ENCODE data around the gene ACSL4. TPM values are rescaled to one million over a fixed set of nuclear protein-coding genes. Genes with fewer than 3 reads are reported as not detected.

Gene ACSL4
- polyA plus RNA-seq, 1 of the 3 experiments (the other 2 are of a cell fraction): 18.1 TPM

DNA sequence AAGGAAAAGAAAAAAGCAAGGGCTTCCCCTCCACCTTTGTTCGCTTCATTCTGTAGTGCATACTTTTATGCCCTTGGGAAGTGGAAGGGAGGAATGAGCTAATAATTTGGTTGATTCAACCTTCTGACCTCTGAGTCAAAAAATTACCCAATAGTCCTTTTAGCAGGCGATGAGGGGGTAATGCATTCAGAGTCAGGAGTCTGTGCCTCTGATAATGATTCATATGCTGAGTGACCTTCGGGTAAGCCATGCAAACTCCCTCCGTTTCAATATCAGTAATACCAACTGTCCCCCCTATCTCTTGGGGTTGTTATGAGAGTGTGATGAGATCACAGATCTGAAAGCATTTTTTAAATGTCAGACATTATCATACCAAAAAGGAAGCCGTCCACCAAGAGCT, 41.6 kb upstream of the ACSL4 start:
- no peaks in the 10 kb centered on the region for H3F3A ChIP-seq (replicated peaks; ENCODE audit: insufficient read depth)
- ChIA-PET CTCF (interaction anchor here (0.8 to 1.2 kb wide), 2 partner anchors 12 to 116 kb away, joined by 3 to 4 read pairs; no protein-coding TSS in a partner anchor), POLR2A (no interaction called here)
- no peaks in the 10 kb centered on the region for H3K79me2 ChIP-seq (ENCODE audit: insufficient read depth)
- peak overlapping the region in 1 of 2 experiments; percentile 30; a peak in 1 of 4 replicates for H3K27ac ChIP-seq (ENCODE audit: low read depth in 2 of 2, low read length in 1 of 2)
- WGBS (ENCODE audit: low lambda C conversion rate): 11% methylated on average over 5 of the region's 5 CpGs
- no peak for DNase-seq
- no peaks in the 10 kb centered on the region for H4K20me1 ChIP-seq (ENCODE audit: insufficient read depth)
- TF ChIP-seq TAF1 (IDR thresholded peaks at IDR 0.05; ENCODE audit: borderline replicate concordance, low read depth, low read length): no peak
- no peak for TF ChIP-seq EZH2phosphoT487 (IDR thresholded peaks at IDR 0.05; ENCODE audit: borderline replicate concordance, low read depth)
- no peak for TF ChIP-seq MEF2A (IDR thresholded peaks at IDR 0.05; ENCODE audit: borderline replicate concordance, low read depth)
- peak; percentile 44; the same call in 1 of the 2 replicates for TF ChIP-seq RXRA (IDR thresholded peaks at IDR 0.05; ENCODE audit: borderline replicate concordance, low read depth)
- no peak for TF ChIP-seq POLR2AphosphoS5 (IDR thresholded peaks at IDR 0.05; ENCODE audit: low read depth, low read length)
- TF ChIP-seq, protein P1, sequence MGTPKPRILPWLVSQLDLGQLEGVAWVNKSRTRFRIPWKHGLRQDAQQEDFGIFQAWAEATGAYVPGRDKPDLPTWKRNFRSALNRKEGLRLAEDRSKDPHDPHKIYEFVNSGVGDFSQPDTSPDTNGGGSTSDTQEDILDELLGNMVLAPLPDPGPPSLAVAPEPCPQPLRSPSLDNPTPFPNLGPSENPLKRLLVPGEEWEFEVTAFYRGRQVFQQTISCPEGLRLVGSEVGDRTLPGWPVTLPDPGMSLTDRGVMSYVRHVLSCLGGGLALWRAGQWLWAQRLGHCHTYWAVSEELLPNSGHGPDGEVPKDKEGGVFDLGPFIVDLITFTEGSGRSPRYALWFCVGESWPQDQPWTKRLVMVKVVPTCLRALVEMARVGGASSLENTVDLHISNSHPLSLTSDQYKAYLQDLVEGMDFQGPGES (IDR thresholded peaks at IDR 0.05; ENCODE audit: low read depth, low read length): no peak
- TF ChIP-seq FOSL2 (IDR thresholded peaks at IDR 0.05; ENCODE audit: borderline replicate concordance, low read depth): peak; percentile 25; the same call in 1 of the 2 replicates
- no peak for TF ChIP-seq SMC3 (IDR thresholded peaks at IDR 0.05; ENCODE audit: low read depth, low read length)
- no peak for TF ChIP-seq SIN3A (IDR thresholded peaks at IDR 0.05; ENCODE audit: borderline replicate concordance, low read depth, low read length)
- TF ChIP-seq, protein P2, sequence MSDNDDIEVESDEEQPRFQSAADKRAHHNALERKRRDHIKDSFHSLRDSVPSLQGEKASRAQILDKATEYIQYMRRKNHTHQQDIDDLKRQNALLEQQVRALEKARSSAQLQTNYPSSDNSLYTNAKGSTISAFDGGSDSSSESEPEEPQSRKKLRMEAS (IDR thresholded peaks at IDR 0.05; ENCODE audit: low read depth): no peak
- no peak overlapping the region for H3K4me3 ChIP-seq (ENCODE audit: low read depth in 2 of 2, low read length in 1 of 2)
- H3K4me2 ChIP-seq: no peak overlapping the region
- no peaks in the 10 kb centered on the region for H3K27me3 ChIP-seq (ENCODE audit: insufficient read depth)
- no peak overlapping the region for H3K9ac ChIP-seq
- no peaks in the 10 kb centered on the region for H3K36me3 ChIP-seq (replicated peaks in 1 of 2; ENCODE audit: control insufficient read depth in 1 of 2, insufficient read depth in 2 of 2, low read length in 1 of 2)
- H3K9me3 ChIP-seq: no peaks in the 10 kb centered on the region
- no peaks in the 10 kb centered on the region for H3K4me1 ChIP-seq (ENCODE audit: control insufficient read depth in 1 of 2, insufficient read depth in 2 of 2, low read depth in 1 of 2, low read length in 1 of 2)
- H3K9me2 ChIP-seq: no peaks in the 10 kb centered on the region
- 0 out of 2 replicates have a peak overlapping the region, but pooled peaks have one; percentile 2 for H2AFZ ChIP-seq (ENCODE audit: low read depth)

DNA sequence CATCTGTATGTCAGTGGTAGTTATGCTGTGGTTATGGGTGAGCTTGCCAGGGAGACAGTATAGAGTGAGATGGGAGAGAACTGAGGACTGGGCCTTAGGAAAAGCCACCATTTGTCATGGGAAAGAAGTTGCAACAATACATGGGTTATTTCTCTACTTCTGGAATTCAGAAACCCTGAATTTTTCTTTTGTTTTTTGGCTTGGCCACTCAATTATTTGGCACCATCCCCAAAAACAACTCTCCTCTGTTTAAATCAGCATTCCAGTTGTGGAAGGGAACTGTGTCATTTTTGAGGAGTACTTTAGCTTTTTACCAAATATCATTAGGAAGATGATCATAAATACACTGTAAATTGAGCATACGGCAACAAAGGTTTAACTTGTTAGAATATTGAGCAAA, 41.1 kb upstream of the ACSL4 start:
- H4K20me1 ChIP-seq (ENCODE audit: insufficient read depth): no peaks in the 10 kb centered on the region
- H3K4me1 ChIP-seq (ENCODE audit: control insufficient read depth in 1 of 2, insufficient read depth in 2 of 2, low read depth in 1 of 2, low read length in 1 of 2): no peaks in the 10 kb centered on the region
- ChIA-PET CTCF (interaction anchor here (0.8 to 1.2 kb wide), 2 partner anchors 11 to 117 kb away, joined by 3 to 4 read pairs; no protein-coding TSS in a partner anchor), POLR2A (no interaction called here)
- H3K27me3 ChIP-seq (ENCODE audit: insufficient read depth): no peaks in the 10 kb centered on the region
- H3K9me2 ChIP-seq: no peaks in the 10 kb centered on the region
- WGBS (ENCODE audit: low lambda C conversion rate): 11% methylated on average over 1 of the region's 1 CpG
- H3K9ac ChIP-seq: no peak overlapping the region
- no peaks in the 10 kb centered on the region for H3K36me3 ChIP-seq (replicated peaks in 1 of 2; ENCODE audit: control insufficient read depth in 1 of 2, insufficient read depth in 2 of 2, low read length in 1 of 2)
- H3K4me2 ChIP-seq: peak overlapping the region; percentile 39; the same call in 1 of the 2 replicates
- H3K4me3 ChIP-seq (ENCODE audit: low read depth in 2 of 2, low read length in 1 of 2): no peak overlapping the region
- DNase-seq: no peak
- 0 out of 2 replicates have a peak overlapping the region, but pooled peaks have one; percentile 2 for H2AFZ ChIP-seq (ENCODE audit: low read depth)
- H3K27ac ChIP-seq (ENCODE audit: low read depth in 2 of 2, low read length in 1 of 2): peak overlapping the region in 1 of 2 experiments; percentile 30; a peak in 1 of 4 replicates
- H3F3A ChIP-seq (replicated peaks; ENCODE audit: insufficient read depth): no peaks in the 10 kb centered on the region
- no peaks in the 10 kb centered on the region for H3K79me2 ChIP-seq (ENCODE audit: insufficient read depth)
- H3K9me3 ChIP-seq: peaks cover 2% of the 10 kb centered on the region; the same call in 1 of the 2 replicates
- TF ChIP-seq FOSL2 (IDR thresholded peaks at IDR 0.05; ENCODE audit: borderline replicate concordance, low read depth) (no peak), RFX5 (IDR thresholded peaks at IDR 0.05; ENCODE audit: low read length) (no peak), TCF12 (IDR thresholded peaks at IDR 0.05) (no peak), RAD21 (IDR thresholded peaks at IDR 0.05; ENCODE audit: low read length) (no peak), POLR2AphosphoS5 (IDR thresholded peaks at IDR 0.05; ENCODE audit: low read depth, low read length) (no peak), TAF1 (IDR thresholded peaks at IDR 0.05; ENCODE audit: borderline replicate concordance, low read depth, low read length) (no peak), SMC3 (IDR thresholded peaks at IDR 0.05; ENCODE audit: low read depth, low read length) (no peak), GABPA (IDR thresholded peaks at IDR 0.05; ENCODE audit: low read depth) (no peak), TEAD4 (IDR thresholded peaks at IDR 0.05; ENCODE audit: borderline replicate concordance, insufficient read depth) (no peak), NFIC (IDR thresholded peaks at IDR 0.05; ENCODE audit: borderline replicate concordance) (no peak), CHD2 (IDR thresholded peaks at IDR 0.05; ENCODE audit: low read length, partially characterized antibody) (no peak)
- TF ChIP-seq, protein P1 (IDR thresholded peaks at IDR 0.05; ENCODE audit: low read depth, low read length): no peak
- TF ChIP-seq, protein P2 (IDR thresholded peaks at IDR 0.05; ENCODE audit: low read depth): no peak
- TF ChIP-seq, protein P3, sequence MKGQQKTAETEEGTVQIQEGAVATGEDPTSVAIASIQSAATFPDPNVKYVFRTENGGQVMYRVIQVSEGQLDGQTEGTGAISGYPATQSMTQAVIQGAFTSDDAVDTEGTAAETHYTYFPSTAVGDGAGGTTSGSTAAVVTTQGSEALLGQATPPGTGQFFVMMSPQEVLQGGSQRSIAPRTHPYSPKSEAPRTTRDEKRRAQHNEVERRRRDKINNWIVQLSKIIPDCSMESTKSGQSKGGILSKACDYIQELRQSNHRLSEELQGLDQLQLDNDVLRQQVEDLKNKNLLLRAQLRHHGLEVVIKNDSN (IDR thresholded peaks at IDR 0.05; ENCODE audit: borderline replicate concordance, low read depth): no peak
- TF ChIP-seq, protein P4, sequence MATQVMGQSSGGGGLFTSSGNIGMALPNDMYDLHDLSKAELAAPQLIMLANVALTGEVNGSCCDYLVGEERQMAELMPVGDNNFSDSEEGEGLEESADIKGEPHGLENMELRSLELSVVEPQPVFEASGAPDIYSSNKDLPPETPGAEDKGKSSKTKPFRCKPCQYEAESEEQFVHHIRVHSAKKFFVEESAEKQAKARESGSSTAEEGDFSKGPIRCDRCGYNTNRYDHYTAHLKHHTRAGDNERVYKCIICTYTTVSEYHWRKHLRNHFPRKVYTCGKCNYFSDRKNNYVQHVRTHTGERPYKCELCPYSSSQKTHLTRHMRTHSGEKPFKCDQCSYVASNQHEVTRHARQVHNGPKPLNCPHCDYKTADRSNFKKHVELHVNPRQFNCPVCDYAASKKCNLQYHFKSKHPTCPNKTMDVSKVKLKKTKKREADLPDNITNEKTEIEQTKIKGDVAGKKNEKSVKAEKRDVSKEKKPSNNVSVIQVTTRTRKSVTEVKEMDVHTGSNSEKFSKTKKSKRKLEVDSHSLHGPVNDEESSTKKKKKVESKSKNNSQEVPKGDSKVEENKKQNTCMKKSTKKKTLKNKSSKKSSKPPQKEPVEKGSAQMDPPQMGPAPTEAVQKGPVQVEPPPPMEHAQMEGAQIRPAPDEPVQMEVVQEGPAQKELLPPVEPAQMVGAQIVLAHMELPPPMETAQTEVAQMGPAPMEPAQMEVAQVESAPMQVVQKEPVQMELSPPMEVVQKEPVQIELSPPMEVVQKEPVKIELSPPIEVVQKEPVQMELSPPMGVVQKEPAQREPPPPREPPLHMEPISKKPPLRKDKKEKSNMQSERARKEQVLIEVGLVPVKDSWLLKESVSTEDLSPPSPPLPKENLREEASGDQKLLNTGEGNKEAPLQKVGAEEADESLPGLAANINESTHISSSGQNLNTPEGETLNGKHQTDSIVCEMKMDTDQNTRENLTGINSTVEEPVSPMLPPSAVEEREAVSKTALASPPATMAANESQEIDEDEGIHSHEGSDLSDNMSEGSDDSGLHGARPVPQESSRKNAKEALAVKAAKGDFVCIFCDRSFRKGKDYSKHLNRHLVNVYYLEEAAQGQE (IDR thresholded peaks at IDR 0.05; ENCODE audit: low read depth, low read length): no peak

Data from SK-N-SH (cell line).